OCI-LY3 (cell line): ENCODE data around the gene ERGIC3.

ENCODE experiments used
- H2AFZ ChIP-seq: fragments of 200-600, 300-600 bp; shearing (Covaris generic); 2 replicates; pipeline ENCODE4 v1.6.0; 2014; ENCODE audit warnings: antibody characterized with exemption, low read depth, low read length
- H3K27ac ChIP-seq: fragments of 200-600, 300-600 bp; sonication (generic); 2 replicates; pipeline ENCODE4 v1.5.1; 2014; ENCODE audit warnings: mild to moderate bottlenecking, low read length, moderate library complexity, mixed read lengths
- H3K27me3 ChIP-seq: fragments of 200-600, 300-600 bp; sonication (generic); 2 replicates; pipeline ENCODE4 v1.6.1; 2014; ENCODE audit warnings: low read depth, low read length, mixed read lengths
- H3K36me3 ChIP-seq: fragments of 200-600, 300-600 bp; sonication (generic); replicated peaks from 2 replicates; pipeline ENCODE3; 2014; ENCODE audit warnings: low read depth, low read length, mixed read lengths
- H3K4me1 ChIP-seq: fragments of 300-600, 200-600 bp; sonication (generic); 2 replicates; pipeline ENCODE4 v1.6.1; 2014; ENCODE audit warnings: low read length, mixed read lengths
- H3K4me2 ChIP-seq: fragments of 200-600, 300-600 bp; sonication (generic); 2 replicates; pipeline ENCODE4 v1.6.1; 2014; ENCODE audit warnings: low read length, mixed read lengths
- H3K4me3 ChIP-seq: fragments of 300-600, 200-600 bp; sonication (generic); 2 replicates; pipeline ENCODE4 v1.5.1; 2014; ENCODE audit warnings: antibody characterized with exemption, mild to moderate bottlenecking, low read length, moderate library complexity
- H3K79me2 ChIP-seq: fragments of 300-600, 200-600 bp; shearing (Covaris generic); 2 replicates; pipeline ENCODE4 v1.6.1; 2014; ENCODE audit warnings: mild to moderate bottlenecking, low read length, mixed read lengths
- H3K9ac ChIP-seq: fragments of 300-600, 200-600 bp; shearing (Covaris generic); 2 replicates; pipeline ENCODE4 v1.6.0; 2014; ENCODE audit warnings: mild to moderate bottlenecking, low read length, moderate library complexity
- H3K9me3 ChIP-seq: fragments of 200-600, 300-600 bp; shearing (Covaris generic); 2 replicates; pipeline ENCODE4 v1.6.1; 2014; ENCODE audit warnings: low read length, mixed read lengths; ENCODE audit not compliant: insufficient read depth
- H4K20me1 ChIP-seq: fragments of 200-600, 300-600 bp; sonication (generic); 2 replicates; pipeline ENCODE4 v1.6.1; 2016; ENCODE audit warnings: low read length, mixed read lengths; ENCODE audit not compliant: insufficient read depth
- CTCF ChIP-seq: fragments of 200-600, 300-600 bp; sonication (generic); IDR thresholded peaks from 2 replicates; pipeline ENCODE4 v1.5.1; 2014; ENCODE audit warnings: antibody characterized with exemption, low read length, low read depth
- EZH2phosphoT487 ChIP-seq: fragments of 200-600 bp; shearing (Covaris generic); IDR thresholded peaks from 2 replicates; pipeline ENCODE4 v1.6.1; 2018; ENCODE audit warnings: antibody characterized with exemption, mixed run types, low read depth

Gene ERGIC3

GRCh38 chr20:35602851-35603495, 61.1 kb downstream of the ERGIC3 start:
- no peak overlapping the region for H3K9ac ChIP-seq
- H2AFZ ChIP-seq, result no peak overlapping the region
- no peak overlapping the region for H3K4me2 ChIP-seq
- no peaks in the 10 kb centered on the region for H3K9me3 ChIP-seq
- no peak for TF ChIP-seq CTCF
- H3K36me3 ChIP-seq, result no peaks in the 10 kb centered on the region
- no peak overlapping the region for H3K27ac ChIP-seq
- peaks cover 8% of the 10 kb centered on the region for H3K4me1 ChIP-seq
- H4K20me1 ChIP-seq, result no peaks in the 10 kb centered on the region
- H3K4me3 ChIP-seq, result no peak overlapping the region
- H3K27me3 ChIP-seq, result no peaks in the 10 kb centered on the region
- no peaks in the 10 kb centered on the region for H3K79me2 ChIP-seq

- Histone ChIP-seq H3K4me3 (no peak overlapping the region), H2AFZ (no peak overlapping the region), H3K79me2 (no peaks in the 10 kb centered on the region), H3K9ac (no peak overlapping the region), H3K27me3 (no peaks in the 10 kb centered on the region), H4K20me1 (no peaks in the 10 kb centered on the region), H3K4me2 (no peak overlapping the region), H3K4me1 (peaks cover 8% of the 10 kb centered on the region), H3K27ac (no peak overlapping the region), H3K36me3 (no peaks in the 10 kb centered on the region), H3K9me3 (no peaks in the 10 kb centered on the region)
- TF ChIP-seq CTCF (no peak), EZH2phosphoT487 (no peak)
Measured at GRCh38 chr20:35603695-35604448, 62.0 kb downstream of the ERGIC3 start.

- Histone ChIP-seq H3K4me1 (peaks cover 8% of the 10 kb centered on the region), H3K4me3 (no peak overlapping the region), H3K9ac (no peak overlapping the region), H3K27me3 (no peaks in the 10 kb centered on the region), H3K79me2 (no peaks in the 10 kb centered on the region), H3K36me3 (no peaks in the 10 kb centered on the region), H3K9me3 (no peaks in the 10 kb centered on the region), H3K4me2 (no peak overlapping the region), H2AFZ (no peak overlapping the region), H3K27ac (no peak overlapping the region), H4K20me1 (no peaks in the 10 kb centered on the region)
- TF ChIP-seq CTCF (peak; percentile 64), EZH2phosphoT487 (no peak)
Measured at GRCh38 chr20:35604449-35604747, 62.5 kb downstream of the ERGIC3 start.

- no peak for TF ChIP-seq CTCF
- no peak for TF ChIP-seq EZH2phosphoT487
- Histone ChIP-seq H3K27ac (no peak overlapping the region), H3K36me3 (no peaks in the 10 kb centered on the region), H3K9ac (no peak overlapping the region), H2AFZ (no peak overlapping the region), H3K79me2 (no peaks in the 10 kb centered on the region), H4K20me1 (no peaks in the 10 kb centered on the region), H3K4me3 (no peak overlapping the region), H3K27me3 (no peaks in the 10 kb centered on the region), H3K4me1 (peaks cover 12% of the 10 kb centered on the region), H3K9me3 (no peaks in the 10 kb centered on the region), H3K4me2 (no peak overlapping the region)
Measured at GRCh38 chr20:35606127-35606526, 64.2 kb downstream of the ERGIC3 start.
